CD14-positive monocyte (primary cell): ENCODE results near the gene KIAA0930. TPM values are rescaled to one million over a fixed set of nuclear protein-coding genes. Genes with fewer than 3 reads are reported as not detected.

ENCODE experiments used
- DNase-seq, 3 donors: peaks; one replicate each; pipeline ENCODE4 v3.0.0-alpha.2; 2011 to 2022
- H2AFZ ChIP-seq: 2 replicates; pipeline ENCODE4 v1.6.0; 2012; ENCODE audit warnings: mild to moderate bottlenecking, low read depth, low read length, inconsistent platforms; ENCODE audit not compliant: insufficient read depth, poor library complexity, severe bottlenecking
- H3K27ac ChIP-seq, 2 donors: 1 replicate in 1 of 2; 2 replicates in 1 of 2; pipeline ENCODE4 v1.5.1; 2012 to 2013; ENCODE audit warnings: low read length in 2 of 2, control low read depth in 1 of 2, inconsistent platforms in 1 of 2, low read depth in 1 of 2, mild to moderate bottlenecking in 1 of 2
- H3K27me3 ChIP-seq, 2 donors: one replicate each; pipeline versions ENCODE4 v1.6.0 to v1.6.1; 2011 to 2013; ENCODE audit warnings: low read length in 2 of 2; ENCODE audit not compliant: control insufficient read depth in 2 of 2, insufficient read depth in 2 of 2
- H3K36me3 ChIP-seq, 2 donors: replicated peaks in 1 of 2; 1 replicate in 1 of 2; 2 replicates in 1 of 2; pipeline versions ENCODE4 v1.5.1 to v1.6.1; 2012 to 2013; ENCODE audit warnings: low read length in 2 of 2, control low read depth in 1 of 2, inconsistent platforms in 1 of 2, mild to moderate bottlenecking in 1 of 2; ENCODE audit not compliant: insufficient read depth in 2 of 2, control insufficient read depth in 1 of 2
- H3K4me1 ChIP-seq, 2 donors: 1 replicate in 1 of 2; 2 replicates in 1 of 2; pipeline versions ENCODE4 v1.5.1 to v1.6.1; 2012 to 2013; ENCODE audit warnings: low read length in 2 of 2, control low read depth in 1 of 2, inconsistent platforms in 1 of 2, mild to moderate bottlenecking in 1 of 2, moderate library complexity in 1 of 2; ENCODE audit not compliant: insufficient read depth in 2 of 2, control insufficient read depth in 1 of 2
- H3K4me2 ChIP-seq: replicated peaks from 2 replicates; pipeline ENCODE3; 2012; ENCODE audit warnings: low read length, moderate library complexity, mild to moderate bottlenecking; ENCODE audit not compliant: poor library complexity, severe bottlenecking; ENCODE audit errors: extremely low read depth
- H3K4me3 ChIP-seq, 3 experiments: fragments of 200-600 bp in 1 of 3; sonication (generic) in 1 of 3; replicated peaks in 1 of 3; 1 replicate in 2 of 3; 2 replicates in 1 of 3; pipeline ENCODE4 v1.5.1; 2011 to 2013; ENCODE audit warnings: low read length in 3 of 3, mild to moderate bottlenecking in 3 of 3, control low read depth in 2 of 3, low read depth in 2 of 3, inconsistent platforms in 1 of 3, moderate library complexity in 1 of 3
- H3K79me2 ChIP-seq: 2 replicates; pipeline ENCODE4 v1.6.0; 2012; ENCODE audit warnings: mild to moderate bottlenecking, control low read depth, inconsistent platforms, low read length, moderate library complexity; ENCODE audit not compliant: insufficient read depth
- H3K9ac ChIP-seq: 2 replicates; pipeline ENCODE4 v1.6.0; 2017; ENCODE audit warnings: low read length, mild to moderate bottlenecking; ENCODE audit not compliant: insufficient read depth, poor library complexity, severe bottlenecking
- H3K9me3 ChIP-seq, 2 donors: replicated peaks in 1 of 2; 1 replicate in 1 of 2; 2 replicates in 1 of 2; pipeline versions ENCODE4 v1.5.1 to v1.6.1; 2012 to 2013; ENCODE audit warnings: low read length in 2 of 2, control low read depth in 1 of 2; ENCODE audit not compliant: control insufficient read depth in 1 of 2, insufficient read depth in 1 of 2
- H4K20me1 ChIP-seq: 2 replicates; pipeline ENCODE4 v1.6.0; 2012; ENCODE audit warnings: mild to moderate bottlenecking, low read length, control low read depth, moderate library complexity; ENCODE audit not compliant: insufficient read depth
- H3K27ac Mint-ChIP-seq, 7 donors: one replicate each; pipeline ENCODE4 v1.8.0; 2020; ENCODE audit warnings: mild to moderate bottlenecking in 7 of 7, mixed read lengths in 7 of 7, moderate library complexity in 6 of 7, inconsistent platforms in 2 of 7
- H3K27me3 Mint-ChIP-seq, 3 donors: one replicate each; pipeline ENCODE4 v1.8.0; 2021 to 2022; ENCODE audit warnings: low read depth in 3 of 3, mild to moderate bottlenecking in 3 of 3, mixed read lengths in 3 of 3, moderate library complexity in 3 of 3, inconsistent platforms in 1 of 3
- H3K36me3 Mint-ChIP-seq, 2 donors: one replicate each; pipeline ENCODE4 v1.8.0; 2020; ENCODE audit warnings: mixed read lengths in 2 of 2, inconsistent platforms in 1 of 2, mild to moderate bottlenecking in 1 of 2
- H3K4me1 Mint-ChIP-seq: one replicate; pipeline ENCODE4 v1.8.0; 2020; ENCODE audit warnings: mild to moderate bottlenecking, mixed read lengths
- H3K4me3 Mint-ChIP-seq, 2 donors: one replicate each; pipeline ENCODE4 v1.8.0; 2020; ENCODE audit warnings: mild to moderate bottlenecking in 2 of 2, mixed read lengths in 2 of 2, moderate library complexity in 1 of 2
- H3K9me3 Mint-ChIP-seq, 7 donors: one replicate each; pipeline ENCODE4 v1.8.0; 2020 to 2022; ENCODE audit warnings: mixed read lengths in 7 of 7, mild to moderate bottlenecking in 6 of 7, moderate library complexity in 6 of 7, inconsistent platforms in 2 of 7
- CTCF ChIP-seq: fragments of 200-600 bp; IDR thresholded peaks from one replicate; pipeline ENCODE4 v1.8.0; 2022; ENCODE audit warnings: antibody characterized with exemption, mild to moderate bottlenecking
- WGBS: methylation state at CpG from one replicate; pipeline ENCODE4 v1.1.5; 2013; ENCODE audit warnings: missing lambda C conversion rate; ENCODE audit not compliant: insufficient coverage; 5-methylcytosine and 5-hydroxymethylcytosine counted together
- intact Hi-C, 2 donors: fragments of 100-400 bp; cut with micrococcal nuclease; formaldehyde crosslinking; loops; one replicate each; pipeline versions ENCODE4 v1.15.0 to v1.15.1; 2023
- polyA minus RNA-seq: library from RNA; depleted of rRNA, polyadenylated mRNA; stranded (reverse); fragments of >200 nt; gene quantifications from 2 replicates; pipeline ENCODE4 v1.2.3, GENCODE V29; 2012
- polyA plus RNA-seq, 3 donors: library from polyadenylated mRNA; depleted of rRNA in 1 of 3; unstranded in 2 of 3; stranded (reverse) in 1 of 3; fragments of 300-500 nt in 2 of 3; fragments of >200 nt in 1 of 3; fragmentation: Illumina TruSeq in 2 of 3; gene quantifications; 1 replicate in 2 of 3; 2 replicates in 1 of 3; pipeline ENCODE4 v1.2.3, GENCODE V29; 2012 to 2021
- total RNA-seq, 12 experiments: library from RNA in 1 of 12; stranded (reverse) in 1 of 12; fragments of 120-200 nt in 1 of 12; gene quantifications; one replicate each; pipeline ENCODE4 v1.2.4 and lab custom pipeline; 2013 to 2026; ENCODE audit warnings: mixed read lengths in 6 of 12, inconsistent platforms in 1 of 12

KIAA0930 gene
- 203 TPM for total RNA-seq (2013)
- polyA plus RNA-seq (10 to 100 TPM; 14.0 to 89.1 (median 15.6) TPM), polyA minus RNA-seq (115 and 296 TPM in 2 replicates), total RNA-seq (lab: John Stamatoyannopoulos, UW) (20.3 to 208 (median 122) reads per million in 11 experiments)

GRCh38 chr22:45240810-45241631 is at the start of gene KIAA0930:
KIAA0930 (minus strand) TSS chr22:45240894; CDS start chr22:45240703, 191 bp downstream.
- intact Hi-C loops, result loop anchor here (2.0 to 5.0 kb wide), 2 partner anchors 28 to 34 kb away; no protein-coding TSS in a partner anchor
- Histone ChIP-seq H3K4me3 (peak within 1 kb of the TSS; percentile 75 to 90 (median 77)), H3K27me3 (no peaks in the 10 kb centered on the region), H3K36me3 (peaks cover 16 to 26% of the 10 kb centered on the region in 2 donors), H3K4me2 (peak within 1 kb of the TSS; percentile 95), H3K4me1 (peaks cover 57 to 70% of the 10 kb centered on the region in 2 donors), H3K9me3 (no peaks in the 10 kb centered on the region), H3K79me2 (peaks cover 56% of the 10 kb centered on the region), H4K20me1 (peaks cover 41% of the 10 kb centered on the region), H3K9ac (peak within 1 kb of the TSS; percentile 74), H3K27ac (peak within 1 kb of the TSS; percentile 69 to 71), H2AFZ (peak within 1 kb of the TSS; percentile 66)
- peaks cover 25 to 34% of the 10 kb centered on the region in 2 donors for H3K36me3 Mint-ChIP-seq
- WGBS, result under 1% methylated on average over 46 of the region's 66 CpGs
- DNase-seq, result peak; percentile 47 to 70 (median 59)
- peak within 1 kb of the TSS; percentile 98 for H3K4me3 Mint-ChIP-seq
- no peaks in the 10 kb centered on the region for H3K9me3 Mint-ChIP-seq
- peaks cover 0 to 6% (median 3%) of the 10 kb centered on the region in 3 donors for H3K27me3 Mint-ChIP-seq
- H3K27ac Mint-ChIP-seq, result peak within 1 kb of the TSS; percentile 88 to 95 (median 94)
- TF ChIP-seq CTCF, result no peak
- H3K4me1 Mint-ChIP-seq, result peaks cover 73% of the 10 kb centered on the region

- peaks cover 78 to 85% of the 10 kb centered on the region in 2 donors for H3K4me1 ChIP-seq
- intact Hi-C loops, result no loop called here
- 97% methylated on average over 7 of the region's 12 CpGs for WGBS
Observed at GRCh38 chr22:45286854-45287551, 46.3 kb upstream of the KIAA0930 start.

More at GRCh38 chr22:45286854-45287551, 46.3 kb upstream of the KIAA0930 start:
- TF ChIP-seq CTCF, result no peak
- Histone ChIP-seq H3K79me2 (no peaks in the 10 kb centered on the region), H4K20me1 (no peaks in the 10 kb centered on the region), H3K9me3 (no peaks in the 10 kb centered on the region), H3K4me3 (no peak overlapping the region), H3K9ac (no peak overlapping the region), H3K36me3 (no peaks in the 10 kb centered on the region), H3K27ac (peak overlapping the region; percentile 61 to 80), H3K27me3 (no peaks in the 10 kb centered on the region), H3K4me2 (peak overlapping the region; percentile 5), H2AFZ (no peak overlapping the region)
- Mint-ChIP-seq H3K9me3 (peaks cover 0 to 5% (median under 1%) of the 10 kb centered on the region in 7 donors), H3K36me3 (no peaks in the 10 kb centered on the region), H3K27me3 (peaks cover 0 to 6% (median 4%) of the 10 kb centered on the region in 3 donors), H3K27ac (peak overlapping the region; percentile 78 to 95 (median 90)), H3K4me1 (peaks cover 31% of the 10 kb centered on the region), H3K4me3 (peak overlapping the region in 1 of 2 donors; percentile 6)
- DNase-seq, result no peak
